ENCODE results near the gene HHAT. TPM values are rescaled to one million over a fixed set of nuclear protein-coding genes. Genes with fewer than 3 reads are reported as not detected.

HHAT gene
- total RNA-seq, 2 donors from 2014 or later: 1.6 to 2.0 TPM

GRCh38 chr1:210685295-210685650, 356.6 kb downstream of the HHAT start:
- DNase-seq (ENCODE audit: low spot score): no peak
- no peaks in the 10 kb centered on the region for H3K4me1 ChIP-seq
- no peak overlapping the region for H3K27ac ChIP-seq
- no peaks in the 10 kb centered on the region for H3K36me3 ChIP-seq
- TF ChIP-seq CTCF (IDR thresholded peaks at IDR 0.05): no peak
- H3K27me3 ChIP-seq: no peaks in the 10 kb centered on the region
- H3K9me3 ChIP-seq: no peaks in the 10 kb centered on the region
- H3K4me3 ChIP-seq: no peak overlapping the region

- no peak for TF ChIP-seq CTCF (IDR thresholded peaks at IDR 0.05)
- H3K36me3 ChIP-seq: no peaks in the 10 kb centered on the region
- H3K4me1 ChIP-seq: no peaks in the 10 kb centered on the region
- H3K27ac ChIP-seq: no peak overlapping the region
- H3K9me3 ChIP-seq: no peaks in the 10 kb centered on the region
- no peaks in the 10 kb centered on the region for H3K27me3 ChIP-seq
- no peak for DNase-seq (ENCODE audit: low spot score)
- no peak overlapping the region for H3K4me3 ChIP-seq
Measured at GRCh38 chr1:210686841-210687240, 358.1 kb downstream of the HHAT start.

- no peaks in the 10 kb centered on the region for H3K9me3 ChIP-seq
- no peak for DNase-seq (ENCODE audit: low spot score)
- H3K4me3 ChIP-seq: no peak overlapping the region
- H3K36me3 ChIP-seq: no peaks in the 10 kb centered on the region
- H3K4me1 ChIP-seq: no peaks in the 10 kb centered on the region
- no peak for TF ChIP-seq CTCF (IDR thresholded peaks at IDR 0.05)
- H3K27ac ChIP-seq: no peak overlapping the region
- H3K27me3 ChIP-seq: no peaks in the 10 kb centered on the region
Measured at GRCh38 chr1:210687582-210688279, 359.0 kb downstream of the HHAT start.

GRCh38 chr1:210688512-210689234, 360.0 kb downstream of the HHAT start:
- no peak for TF ChIP-seq CTCF (IDR thresholded peaks at IDR 0.05)
- DNase-seq (ENCODE audit: low spot score): no peak
- Histone ChIP-seq H3K4me3 (no peak overlapping the region), H3K27ac (no peak overlapping the region), H3K9me3 (no peaks in the 10 kb centered on the region), H3K36me3 (no peaks in the 10 kb centered on the region), H3K27me3 (no peaks in the 10 kb centered on the region), H3K4me1 (no peaks in the 10 kb centered on the region)

- no peaks in the 10 kb centered on the region for H3K36me3 ChIP-seq
- H3K27me3 ChIP-seq: no peaks in the 10 kb centered on the region
- no peak overlapping the region for H3K4me3 ChIP-seq
- H3K27ac ChIP-seq: no peak overlapping the region
- no peaks in the 10 kb centered on the region for H3K9me3 ChIP-seq
- no peaks in the 10 kb centered on the region for H3K4me1 ChIP-seq
- TF ChIP-seq CTCF (IDR thresholded peaks at IDR 0.05): no peak
- no peak for DNase-seq (ENCODE audit: low spot score)
Measured at GRCh38 chr1:210689826-210690225, 361.1 kb downstream of the HHAT start.

All from right atrium auricular region (tissue), 2 donors.